ENCODE data around the gene PRDM11. TPM values are rescaled to one million over a fixed set of nuclear protein-coding genes. Genes with fewer than 3 reads are reported as not detected.

Gene PRDM11
- total and polyA plus RNA-seq, 2 of the 8 experiments (the other 6 are each of a cell fraction or from before 2014, with no cell fraction given), result 3.6 to 11.7 TPM

DNA sequence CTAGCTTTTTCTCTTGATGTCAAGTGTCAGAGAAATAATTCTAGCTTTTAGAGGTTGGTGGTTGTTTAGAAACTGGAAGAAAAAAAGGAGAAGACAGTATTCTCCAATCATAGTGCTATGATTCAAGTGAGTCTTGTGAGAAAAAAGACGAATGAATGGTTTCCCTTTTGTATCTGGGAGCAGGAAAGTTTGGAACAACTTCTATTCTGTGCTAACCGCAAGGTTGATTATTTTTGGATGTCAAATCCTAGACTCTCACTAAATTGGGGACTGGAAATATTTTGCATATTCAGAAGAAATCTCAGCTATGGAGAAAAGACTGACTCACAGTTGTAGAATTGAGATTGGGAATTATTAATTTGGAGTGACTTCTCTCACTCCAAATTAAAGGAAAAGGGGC lies 70.5 kb downstream of the PRDM11 start (continued):
- TF ChIP-seq CTCF (IDR thresholded peaks at IDR 0.05; ENCODE audit: control extremely low read depth in 1 of 3, insufficient read depth in 1 of 3, low read depth in 1 of 3, low read length in 3 of 3), result no peak

All from H1 (cell line).